ENCODE measurements around the gene WDR33. TPM values are rescaled to one million over a fixed set of nuclear protein-coding genes. Genes with fewer than 3 reads are reported as not detected.

The WDR33 gene
- total and polyA plus RNA-seq, 2 of the 13 experiments (the other 11 are each of a cell fraction or from before 2014, with no cell fraction given): 54.9 to 78.2 TPM

- no peak overlapping the region for H3K9ac ChIP-seq (ENCODE audit: insufficient read depth, low read depth, low read length)
- POLR2A ChIA-PET: no interaction called here
- no peak overlapping the region for H3K27ac ChIP-seq (ENCODE audit: extremely low read length, insufficient read depth, low read length)
- no TSS peak for BruUV-seq (replicated peaks)
- H2AFZ ChIP-seq (ENCODE audit: low read length): no peak overlapping the region
- peaks cover 25% of the 10 kb centered on the region for H3K4me1 ChIP-seq (ENCODE audit: insufficient read depth, low read length)
- WGBS (ENCODE audit: low lambda C conversion rate): 97% methylated on average over 5 of the region's 5 CpGs
- peak overlapping the region; percentile 97 for H3K4me2 ChIP-seq (ENCODE audit: low read depth, low read length)
- in situ Hi-C loops (cut with HindIII; ENCODE audit: extremely low pct_ligation_motif_present, low pct_unique_long_range_greater_than_20kb) (no loop called here), intact Hi-C loops (cut with micrococcal nuclease; ENCODE audit: unreplicated experiment) (loop anchor here (2.0 kb wide), 1 partner anchor 108 kb away; the partner anchor contains the start of gene WDR33)
- no peak for DNase-seq (ENCODE audit: low spot score)
- CTCF ChIA-PET (ENCODE audit: low intra/inter-chr PET ratio, low total read pairs): no interaction called here
- no peak for ATAC-seq
- H4K20me1 ChIP-seq (ENCODE audit: insufficient read depth, low read length): 0 out of 2 replicates have a peak, but pooled peaks cover 2% of the 10 kb centered on the region
- H3K36me3 ChIP-seq (replicated peaks in 1 of 2; ENCODE audit: control insufficient read depth in 1 of 2, insufficient read depth in 2 of 2, low read length in 2 of 2): peaks cover 11 to 18% of the 10 kb centered on the region in 2 experiments
- FAIRE-seq: no peak
- no peak overlapping the region for H3K4me3 ChIP-seq (replicated peaks in 1 of 3; ENCODE audit: insufficient read depth in 1 of 3, low read depth in 2 of 3, low read length in 3 of 3)
- TF ChIP-seq ZFP37 (CRISPR knock-in tag; IDR thresholded peaks at IDR 0.05; ENCODE audit: borderline replicate concordance) (no peak), TBX3 (IDR thresholded peaks at IDR 0.05; ENCODE audit: borderline replicate concordance) (no peak), PCBP1 (IDR thresholded peaks at IDR 0.05; ENCODE audit: borderline replicate concordance, low read depth, low read length) (no peak), RBM22 (optimal IDR thresholded peaks at IDR 0.05; ENCODE audit: low read length) (peak; percentile 92), UBTF (CRISPR knock-in tag; IDR thresholded peaks at IDR 0.05) (no peak), FOXA1 (IDR thresholded peaks at IDR 0.05) (no peak), FOXA1 (CRISPR knock-in tag; IDR thresholded peaks at IDR 0.05) (0 out of 2 replicates have a peak, but pooled peaks have one; percentile 23), ZNF513 (CRISPR knock-in tag; conservative IDR thresholded peaks at IDR 0.05) (no peak), TOPORS (CRISPR knock-in tag; IDR thresholded peaks at IDR 0.05) (no peak), RAD51 (IDR thresholded peaks at IDR 0.05; ENCODE audit: borderline replicate concordance) (no peak), POLR2A (IDR thresholded peaks at IDR 0.05; ENCODE audit: insufficient read depth in 1 of 2, low read depth in 2 of 2, low read length in 2 of 2) (peak in 1 of 2 experiments; percentile 43; a peak in 1 of 4 replicates), KLF16 (CRISPR knock-in tag; IDR thresholded peaks at IDR 0.05) (no peak), E2F2 (CRISPR knock-in tag; IDR thresholded peaks at IDR 0.05; ENCODE audit: borderline replicate concordance) (no peak), ZBTB39 (CRISPR knock-in tag; IDR thresholded peaks at IDR 0.05) (no peak), KDM2A (CRISPR knock-in tag; IDR thresholded peaks at IDR 0.05; ENCODE audit: borderline replicate concordance, low read depth) (no peak), NCOA1 (CRISPR knock-in tag; IDR thresholded peaks at IDR 0.05) (no peak), CREM (IDR thresholded peaks at IDR 0.05) (no peak), CREM (CRISPR knock-in tag; IDR thresholded peaks at IDR 0.05) (no peak), ZNF44 (CRISPR knock-in tag; IDR thresholded peaks at IDR 0.05) (no peak), ZC3H13 (CRISPR knock-in tag; IDR thresholded peaks at IDR 0.05) (peak; percentile 74; the same call in 1 of the 2 replicates)
- no peaks in the 10 kb centered on the region for H3K9me3 ChIP-seq (ENCODE audit: low read length)
- peaks cover 14% of the 10 kb centered on the region for H3K79me2 ChIP-seq (ENCODE audit: insufficient read depth, low read length)
- no peaks in the 10 kb centered on the region for H3K27me3 ChIP-seq (ENCODE audit: control insufficient read depth in 1 of 2, insufficient read depth in 2 of 2, low read length in 2 of 2)
These were observed 107.7 kb downstream of the WDR33 start for GRCh38 chr2:127703282-127703681.
